ENCODE data around the gene TOP2B.

TOP2B gene

GRCh38 chr3:25552251-25552650, 112.5 kb downstream of the TOP2B start:
- H2AFZ ChIP-seq (ENCODE audit: low read length): no peak overlapping the region

GRCh38 chr3:25548836-25549235, 115.9 kb downstream of the TOP2B start:
- no peaks in the 10 kb centered on the region for H3K9me2 ChIP-seq (ENCODE audit: low read depth, low read length)
- no peaks in the 10 kb centered on the region for H4K20me1 ChIP-seq (ENCODE audit: insufficient read depth, low read length)
- no peaks in the 10 kb centered on the region for H3K4me1 ChIP-seq (ENCODE audit: insufficient read depth, low read length, severe bottlenecking)
- no peaks in the 10 kb centered on the region for H3K9me3 ChIP-seq (ENCODE audit: low read length)
- H3K4me2 ChIP-seq (ENCODE audit: low read length): no peak overlapping the region
- no peak overlapping the region for H3K4me3 ChIP-seq (ENCODE audit: low read depth, low read length, poor library complexity, severe bottlenecking)
- TF ChIP-seq CTCF (IDR thresholded peaks at IDR 0.05; ENCODE audit: low read length) (no peak), EZH2 (IDR thresholded peaks at IDR 0.05; ENCODE audit: borderline replicate concordance, low read length) (no peak)
- H3F3A ChIP-seq (ENCODE audit: insufficient read depth, low read length): no peaks in the 10 kb centered on the region
- no peaks in the 10 kb centered on the region for H3K79me2 ChIP-seq (ENCODE audit: insufficient read depth, low read length)
- H3K9ac ChIP-seq (ENCODE audit: low read length): no peak overlapping the region
- no peak overlapping the region for H2AFZ ChIP-seq (ENCODE audit: low read length)
- H3K36me3 ChIP-seq (ENCODE audit: insufficient read depth, low read length): no peaks in the 10 kb centered on the region
- H3K27me3 ChIP-seq (ENCODE audit: insufficient read depth, low read length): no peaks in the 10 kb centered on the region
- H3K27ac ChIP-seq (ENCODE audit: low read depth, low read length, poor library complexity, severe bottlenecking): no peak overlapping the region

More at GRCh38 chr3:25552251-25552650, 112.5 kb downstream of the TOP2B start:
- H3K9ac ChIP-seq (ENCODE audit: low read length): no peak overlapping the region
- H3K36me3 ChIP-seq (ENCODE audit: insufficient read depth, low read length): no peaks in the 10 kb centered on the region
- no peaks in the 10 kb centered on the region for H3K79me2 ChIP-seq (ENCODE audit: insufficient read depth, low read length)
- no peaks in the 10 kb centered on the region for H4K20me1 ChIP-seq (ENCODE audit: insufficient read depth, low read length)
- no peaks in the 10 kb centered on the region for H3K27me3 ChIP-seq (ENCODE audit: insufficient read depth, low read length)
- H3F3A ChIP-seq (ENCODE audit: insufficient read depth, low read length): no peaks in the 10 kb centered on the region
- H3K27ac ChIP-seq (ENCODE audit: low read depth, low read length, poor library complexity, severe bottlenecking): no peak overlapping the region
- H3K9me3 ChIP-seq (ENCODE audit: low read length): no peaks in the 10 kb centered on the region
- no peak for TF ChIP-seq EZH2 (IDR thresholded peaks at IDR 0.05; ENCODE audit: borderline replicate concordance, low read length)
- no peak for TF ChIP-seq CTCF (IDR thresholded peaks at IDR 0.05; ENCODE audit: low read length)
- no peaks in the 10 kb centered on the region for H3K4me1 ChIP-seq (ENCODE audit: insufficient read depth, low read length, severe bottlenecking)
- H3K4me2 ChIP-seq (ENCODE audit: low read length): no peak overlapping the region
- no peaks in the 10 kb centered on the region for H3K9me2 ChIP-seq (ENCODE audit: low read depth, low read length)
- no peak overlapping the region for H3K4me3 ChIP-seq (ENCODE audit: low read depth, low read length, poor library complexity, severe bottlenecking)

DNA sequence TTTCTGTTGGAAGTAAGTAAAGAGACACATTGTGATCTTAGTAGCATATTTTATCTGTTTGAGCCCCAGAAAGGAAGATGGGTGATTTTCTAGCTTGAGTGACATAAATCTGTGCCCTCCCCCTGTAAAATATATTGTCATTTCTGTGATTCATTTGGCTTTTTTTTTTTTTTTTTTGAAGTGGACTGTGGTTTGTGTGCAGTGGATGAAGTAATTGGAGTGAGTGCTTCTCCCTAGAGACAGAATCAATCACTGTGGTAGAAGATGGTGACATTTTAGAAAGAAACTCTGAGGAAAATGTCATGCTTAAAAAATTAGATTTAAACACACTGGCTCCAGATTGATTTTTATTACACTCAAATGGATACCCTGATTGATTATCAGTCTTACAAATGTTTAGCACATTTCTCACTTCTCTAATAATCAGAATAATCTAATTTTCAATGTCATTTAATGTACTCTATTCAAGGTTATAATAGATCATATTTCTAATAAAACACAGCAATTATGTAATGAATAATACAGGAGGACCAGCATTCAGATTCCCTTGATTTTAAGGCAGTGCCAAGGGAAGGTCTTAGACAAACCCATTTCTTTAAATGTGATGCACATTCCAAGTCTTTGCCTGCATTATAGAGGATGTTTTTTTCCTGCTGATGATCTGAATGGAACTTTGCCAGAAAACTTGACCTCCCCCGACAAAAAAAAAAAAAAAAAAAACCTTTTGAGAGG, 116.6 kb downstream of the TOP2B start:
- Histone ChIP-seq H3K36me3 (ENCODE audit: insufficient read depth, low read length) (no peaks in the 10 kb centered on the region), H3K27ac (ENCODE audit: low read depth, low read length, poor library complexity, severe bottlenecking) (no peak overlapping the region), H3K9me3 (ENCODE audit: low read length) (no peaks in the 10 kb centered on the region), H3K4me2 (ENCODE audit: low read length) (no peak overlapping the region), H2AFZ (ENCODE audit: low read length) (no peak overlapping the region), H3K79me2 (ENCODE audit: insufficient read depth, low read length) (no peaks in the 10 kb centered on the region), H3K9me2 (ENCODE audit: low read depth, low read length) (no peaks in the 10 kb centered on the region), H3K9ac (ENCODE audit: low read length) (no peak overlapping the region), H3F3A (ENCODE audit: insufficient read depth, low read length) (no peaks in the 10 kb centered on the region), H3K4me3 (ENCODE audit: low read depth, low read length, poor library complexity, severe bottlenecking) (no peak overlapping the region), H4K20me1 (ENCODE audit: insufficient read depth, low read length) (no peaks in the 10 kb centered on the region), H3K27me3 (ENCODE audit: insufficient read depth, low read length) (no peaks in the 10 kb centered on the region), H3K4me1 (ENCODE audit: insufficient read depth, low read length, severe bottlenecking) (no peaks in the 10 kb centered on the region)
- TF ChIP-seq EZH2 (IDR thresholded peaks at IDR 0.05; ENCODE audit: borderline replicate concordance, low read length): no peak
- no peak for TF ChIP-seq CTCF (IDR thresholded peaks at IDR 0.05; ENCODE audit: low read length)
